OCI-LY7 (cell line): ENCODE measurements around the gene LPCAT1. TPM values are rescaled to one million over a fixed set of nuclear protein-coding genes. Genes with fewer than 3 reads are reported as not detected.
A peak's percentile ranks its signal among the peaks of the same experiment; 100 is the strongest.

Experiments
- BruUV-seq: library from RNA; stranded (reverse); fragments of 400-500 nt; replicated peaks from 2 replicates; lab custom pipeline; 2021; lab: Mats Ljungman, UMichigan
- CTCF ChIA-PET: fragments of 300-600 bp; sonication (Branson Sonifier 250); formaldehyde crosslinking; loops from one replicate; lab custom pipeline; 2022; ENCODE audit warnings: antibody characterized with exemption; ENCODE audit not compliant: unreplicated experiment; lab: Charles Lee
- POLR2A ChIA-PET: fragments of 300-600 bp; sonication (Branson Sonifier 250); formaldehyde crosslinking; loops from one replicate; lab custom pipeline; 2022; ENCODE audit warnings: antibody characterized with exemption; lab: Charles Lee
- DNase-seq: peaks from one replicate; pipeline ENCODE4 v3.0.0-alpha.2; 2015; ENCODE audit warnings: low spot score
- H2AFZ ChIP-seq: fragments of 200-600 bp; sonication (generic), shearing (Covaris generic); 2 replicates; pipeline ENCODE4 v1.6.1; 2014; ENCODE audit warnings: mild to moderate bottlenecking, antibody characterized with exemption, low read length, moderate library complexity
- H3K27ac ChIP-seq: fragments of 200-600 bp; sonication (generic); 2 replicates; pipeline ENCODE4 v1.5.1; 2014; ENCODE audit warnings: mixed run types, low read depth, mild to moderate bottlenecking, moderate library complexity, low read length, inconsistent platforms; ENCODE audit not compliant: poor library complexity, severe bottlenecking
- H3K36me3 ChIP-seq: fragments of 200-600 bp; sonication (generic); 2 replicates; pipeline ENCODE4 v1.6.1; 2014; ENCODE audit warnings: mild to moderate bottlenecking, antibody characterized with exemption, low read length, moderate library complexity, mixed read lengths; ENCODE audit not compliant: insufficient read depth
- H3K4me1 ChIP-seq: fragments of 200-600 bp; sonication (generic); 2 replicates; pipeline ENCODE4 v1.5.1; 2014; ENCODE audit warnings: mild to moderate bottlenecking, low read length; ENCODE audit not compliant: insufficient read depth, poor library complexity, severe bottlenecking
- H3K4me2 ChIP-seq: fragments of 200-600 bp; sonication (generic); 2 replicates; pipeline ENCODE4 v1.6.1; 2014; ENCODE audit warnings: mild to moderate bottlenecking, low read length
- H3K4me3 ChIP-seq: fragments of 200-600 bp; sonication (generic); 2 replicates; pipeline ENCODE4 v1.5.1; 2014; ENCODE audit warnings: mild to moderate bottlenecking, low read depth, low read length; ENCODE audit not compliant: poor library complexity, severe bottlenecking
- H3K79me2 ChIP-seq: fragments of 200-600 bp; sonication (generic); 2 replicates; pipeline ENCODE4 v1.6.1; 2016; ENCODE audit warnings: low read depth, mild to moderate bottlenecking, low read length, moderate library complexity, mixed read lengths; ENCODE audit not compliant: insufficient read depth
- H3K9me2 ChIP-seq: fragments of 200-600 bp; sonication (generic); 2 replicates; pipeline ENCODE4 v1.6.1; 2016; ENCODE audit warnings: mild to moderate bottlenecking, low read length, mixed read lengths; ENCODE audit not compliant: insufficient read depth
- H3K9me3 ChIP-seq: fragments of 200-600 bp; sonication (generic); 2 replicates; pipeline ENCODE4 v1.6.1; 2014; ENCODE audit warnings: mild to moderate bottlenecking, mixed run types, low read length, mixed read lengths
- H4K20me1 ChIP-seq: fragments of 200-600 bp; sonication (generic); 2 replicates; pipeline ENCODE4 v1.6.1; 2014; ENCODE audit warnings: mild to moderate bottlenecking, antibody characterized with exemption, low read length, moderate library complexity, mixed read lengths; ENCODE audit not compliant: insufficient read depth
- CTCF ChIP-seq: fragments of 200-600 bp; sonication (generic); conservative IDR thresholded peaks from 2 replicates; pipeline ENCODE4 v1.5.1; 2014; ENCODE audit warnings: mild to moderate bottlenecking, antibody characterized with exemption, low read length, moderate library complexity, mixed read lengths
- EZH2phosphoT487 ChIP-seq: fragments of 200-600 bp; sonication (generic); IDR thresholded peaks from 2 replicates; pipeline ENCODE4 v1.6.1; 2018; ENCODE audit warnings: low read depth, borderline replicate concordance, mild to moderate bottlenecking, mixed run types, antibody characterized with exemption, low read length, moderate library complexity, mixed read lengths
- intact Hi-C: fragments of 100-400 bp; cut with micrococcal nuclease; formaldehyde crosslinking; loops from one replicate; pipeline ENCODE4 v1.10.0; 2022; ENCODE audit not compliant: unreplicated experiment
- total RNA-seq, 2 experiments: library from RNA; depleted of rRNA in 1 of 2; stranded (reverse); fragments of >200 nt in 1 of 2; shearing (Covaris generic) in 1 of 2; gene quantifications; 2 replicates each; pipeline ENCODE4 v1.2.3, GENCODE V29; 2014 to 2022

Gene LPCAT1
- total RNA-seq, 2 experiments from 2014 or later: 47.7 to 63.6 TPM

GRCh38 chr5:1522601-1523479 lies 920 bp downstream of the LPCAT1 start:
- H3K9me3 ChIP-seq: no peaks in the 10 kb centered on the region
- peaks cover 45% of the 10 kb centered on the region for H3K79me2 ChIP-seq
- intact Hi-C loops: loop anchor here (2.0 to 10.0 kb wide), 3 partner anchors 20 to 208 kb away; no protein-coding TSS in a partner anchor
- no peak overlapping the region for H2AFZ ChIP-seq
- peak overlapping the region; percentile 90 for H3K4me2 ChIP-seq
- CTCF ChIA-PET: interaction anchor here (1.1 kb wide), 1 partner anchor 40 kb away, joined by 3 read pairs; no protein-coding TSS in a partner anchor
- H3K9me2 ChIP-seq: no peaks in the 10 kb centered on the region
- DNase-seq: peak; percentile 35
- no peak overlapping the region for H3K27ac ChIP-seq
- POLR2A ChIA-PET: interaction anchor here (0.5 to 0.9 kb wide), 3 partner anchors 10 to 106 kb away, joined by 3 to 4 read pairs (median 3); no protein-coding TSS in a partner anchor
- peaks cover 34% of the 10 kb centered on the region for H3K36me3 ChIP-seq
- no TSS peak for BruUV-seq
- H3K4me3 ChIP-seq: peak overlapping the region; percentile 90
- H3K4me1 ChIP-seq: peaks cover 50% of the 10 kb centered on the region
- H4K20me1 ChIP-seq: peaks cover 16% of the 10 kb centered on the region
- TF ChIP-seq EZH2phosphoT487: no peak
- TF ChIP-seq CTCF: no peak

GRCh38 chr5:1521671-1522600 lies 1.8 kb downstream of the LPCAT1 start:
- Histone ChIP-seq H4K20me1 (peaks cover 16% of the 10 kb centered on the region), H3K9me2 (no peaks in the 10 kb centered on the region), H3K4me1 (peaks cover 42% of the 10 kb centered on the region), H3K9me3 (no peaks in the 10 kb centered on the region), H2AFZ (no peak overlapping the region), H3K79me2 (peaks cover 48% of the 10 kb centered on the region), H3K4me2 (peak overlapping the region; percentile 90), H3K36me3 (peaks cover 42% of the 10 kb centered on the region), H3K27ac (no peak overlapping the region), H3K4me3 (peak overlapping the region; percentile 90)
- CTCF ChIA-PET: interaction anchor here (1.1 kb wide), 1 partner anchor 40 kb away, joined by 3 read pairs; no protein-coding TSS in a partner anchor
- BruUV-seq: no TSS peak
- TF ChIP-seq EZH2phosphoT487 (no peak), CTCF (no peak)
- POLR2A ChIA-PET: interaction anchor here (0.5 to 0.9 kb wide), 3 partner anchors 11 to 107 kb away, joined by 3 to 4 read pairs (median 3); no protein-coding TSS in a partner anchor
- intact Hi-C loops: loop anchor here (2.0 to 10.0 kb wide), 3 partner anchors 19 to 207 kb away; no protein-coding TSS in a partner anchor
- DNase-seq: no peak
